Renal cortex interstitium (tissue), 11 donors: ENCODE measurements around the gene TAB2. TPM values are rescaled to one million over a fixed set of nuclear protein-coding genes. Genes with fewer than 3 reads are reported as not detected.
"Not testable (repeated sequence)": the region's sequence is repeated elsewhere in the genome, so short reads cannot be mapped to it uniquely, and the experiment has no call there.

ENCODE experiments used
- DNase-seq, 11 donors: peaks; one replicate each; pipeline ENCODE4 v3.0.0-alpha.2; 2013; ENCODE audit warnings: low read depth in 9 of 11, low spot score in 4 of 11; ENCODE audit errors: extremely low read depth in 1 of 11
- polyA plus RNA-seq, 3 donors: library from polyadenylated mRNA; unstranded; fragments of 120-200 nt; gene quantifications; one replicate each; pipeline ENCODE4 v1.2.1, GENCODE V29; 2013; ENCODE audit not compliant: insufficient read length in 3 of 3

TAB2 gene
- polyA plus RNA-seq, 3 donors, result 82.6 to 111 (median 91.1) TPM

DNA sequence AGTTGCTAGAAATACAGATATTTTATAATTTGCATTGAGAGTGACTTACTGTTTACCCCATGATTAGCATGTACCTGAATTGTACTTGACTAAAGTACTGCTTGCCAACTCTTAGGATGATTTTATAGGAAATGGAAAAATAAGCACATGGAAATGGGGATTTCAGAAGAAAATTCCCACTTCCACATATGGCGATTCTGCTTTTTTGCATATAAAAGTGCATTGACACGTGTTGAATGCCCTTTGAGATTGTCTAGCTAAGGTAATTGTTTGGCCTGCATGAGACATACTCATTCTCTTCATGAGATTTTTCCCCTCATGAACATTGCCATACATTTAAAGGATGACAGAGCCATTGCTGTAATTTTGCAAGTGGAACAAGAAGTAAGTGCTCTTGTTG, 10.1 kb downstream of the TAB2 start:
- DNase-seq, result no peak

DNA sequence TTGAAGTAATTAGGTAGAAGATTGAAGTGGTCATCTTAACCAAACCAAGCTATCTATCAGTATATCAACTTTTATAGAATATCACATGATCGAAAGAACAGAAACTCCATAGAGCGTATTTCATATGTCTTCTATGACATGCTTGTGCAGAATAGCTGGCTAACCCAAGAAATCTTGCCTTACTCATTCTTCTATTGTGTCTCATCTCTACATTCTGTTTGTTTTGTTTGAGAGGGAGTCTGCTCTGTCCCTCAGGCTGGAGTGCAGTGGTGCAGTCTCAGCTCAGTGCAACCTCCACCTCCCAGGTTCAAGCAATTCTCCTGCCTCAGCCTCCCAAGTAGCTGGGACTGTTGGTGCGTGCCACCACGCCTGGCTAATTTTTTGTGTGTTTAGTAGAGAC, 10.6 kb downstream of the TAB2 start:
- no peak for DNase-seq

DNA sequence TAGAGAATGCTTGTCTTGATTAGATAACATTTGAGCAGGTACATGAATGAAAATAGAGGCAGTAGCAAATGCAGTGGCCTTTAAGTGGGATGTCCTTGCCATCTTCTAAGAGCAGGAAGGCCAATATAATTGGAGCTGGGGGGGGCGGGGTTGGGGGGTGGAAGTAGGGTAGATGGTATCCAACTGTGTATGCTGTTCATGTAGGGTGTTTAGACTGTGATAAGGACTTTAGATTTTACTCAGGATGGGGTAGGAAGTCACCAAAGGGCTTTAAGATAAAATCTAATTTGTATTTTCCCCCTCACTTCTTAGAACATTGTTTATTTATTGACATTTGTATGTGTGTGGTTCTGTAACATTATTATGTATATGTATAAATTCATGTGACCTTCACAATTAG, 12.0 kb downstream of the TAB2 start:
- DNase-seq, result no peak

DNA sequence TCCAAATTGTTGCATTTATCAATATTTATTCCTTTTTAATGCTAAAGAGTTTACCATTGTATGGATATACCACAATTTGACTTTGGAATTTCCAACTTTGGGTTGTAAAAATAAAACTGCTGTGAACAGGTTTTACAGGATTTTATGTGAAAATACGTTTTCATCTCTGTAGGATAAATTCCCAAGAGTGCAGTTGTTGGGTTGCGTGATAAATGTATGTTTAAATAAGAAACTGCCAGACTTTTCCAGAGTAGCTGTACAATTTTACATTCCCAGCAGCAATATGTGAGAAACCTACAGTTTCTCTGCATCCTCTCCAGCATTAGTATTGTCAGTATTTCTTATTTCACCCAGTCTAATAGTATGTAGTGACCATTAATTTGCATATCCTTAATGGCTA, 12.6 kb downstream of the TAB2 start:
- no peak for DNase-seq

DNA sequence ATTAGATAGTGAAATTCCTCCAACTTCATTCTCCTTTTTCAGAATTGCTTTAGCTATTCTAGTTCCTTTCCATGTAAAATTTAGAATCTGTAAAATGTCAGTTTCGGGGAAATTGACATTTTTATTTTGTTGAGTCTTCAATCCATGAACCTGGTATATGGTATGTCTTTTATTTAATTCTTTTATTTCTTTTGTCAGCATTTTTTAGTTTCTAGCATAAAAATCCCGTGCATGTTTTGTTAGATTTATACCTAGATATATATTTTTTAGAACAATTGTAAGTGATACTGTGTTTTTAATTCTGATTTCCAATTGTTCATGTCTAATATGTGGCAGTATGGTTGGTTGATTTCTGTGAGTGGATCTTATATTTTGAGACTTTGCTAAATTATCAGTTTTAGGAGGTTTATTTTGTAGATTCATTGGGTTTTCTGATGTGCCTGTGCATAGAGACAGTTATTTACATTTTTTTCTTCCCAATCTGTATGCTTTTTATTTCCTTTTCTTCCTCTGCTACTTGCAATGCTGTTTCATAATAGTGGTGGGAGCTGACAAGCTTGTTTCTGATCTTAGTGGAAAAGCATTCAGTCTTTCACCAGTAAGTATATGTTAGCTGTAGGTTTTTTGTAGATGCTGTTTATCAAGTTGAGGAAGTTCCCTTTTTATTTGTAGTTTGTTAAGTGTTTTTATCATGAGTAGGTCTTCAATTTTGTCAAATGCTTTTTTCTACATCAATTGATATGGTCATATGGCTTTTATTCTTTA, 13.7 kb downstream of the TAB2 start:
- DNase-seq, result no peak

DNA sequence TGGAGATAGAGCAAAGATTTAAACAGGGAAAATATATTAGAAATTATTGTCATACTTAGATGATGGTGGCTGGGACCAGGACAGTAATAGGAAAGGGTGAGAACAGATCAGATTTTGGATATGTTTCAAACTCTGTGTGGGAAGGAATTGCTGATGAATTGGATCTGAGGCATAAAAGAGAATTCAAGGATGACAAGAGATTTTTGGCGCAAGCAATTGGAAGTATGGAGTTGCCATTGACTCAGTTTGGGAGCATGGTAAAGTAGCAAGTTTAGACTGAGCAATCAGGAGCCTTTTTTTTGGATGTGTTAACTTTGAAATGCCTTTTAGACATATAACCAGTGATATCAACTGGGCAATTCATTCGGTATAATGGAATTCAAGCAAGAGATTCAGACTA, 14.4 kb downstream of the TAB2 start:
- no peak for DNase-seq

DNA sequence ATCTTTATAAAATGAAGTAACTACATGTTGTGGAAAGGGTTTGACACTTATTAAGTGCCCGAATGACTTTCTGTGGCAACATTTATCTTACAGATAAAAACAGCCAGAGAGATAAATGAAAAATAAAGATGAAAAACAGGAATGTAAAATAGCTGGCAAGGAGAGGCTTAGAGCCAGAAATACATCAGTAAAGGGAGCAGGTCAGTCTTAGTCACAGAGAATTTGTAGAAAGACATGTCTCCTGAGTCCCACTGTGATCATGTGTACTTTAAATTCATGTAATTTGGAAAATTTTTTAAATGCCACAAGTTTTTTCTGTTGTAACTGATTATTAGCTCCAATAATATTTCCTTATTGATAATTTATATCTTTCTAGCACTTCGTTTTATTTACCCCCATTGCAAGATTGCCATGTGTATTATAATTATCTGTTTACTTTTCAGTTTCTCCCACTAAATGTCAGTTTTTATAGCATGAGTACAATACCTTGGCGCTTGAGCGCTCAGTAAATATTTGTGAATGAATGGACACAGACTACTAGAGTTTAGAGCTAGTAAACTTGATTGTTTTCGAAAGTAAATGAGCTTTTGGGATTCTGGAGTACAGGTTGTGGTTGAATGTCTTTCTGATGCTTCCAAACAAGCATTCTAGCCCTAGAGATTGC, 15.2 kb downstream of the TAB2 start:
- DNase-seq, result no peak

DNA sequence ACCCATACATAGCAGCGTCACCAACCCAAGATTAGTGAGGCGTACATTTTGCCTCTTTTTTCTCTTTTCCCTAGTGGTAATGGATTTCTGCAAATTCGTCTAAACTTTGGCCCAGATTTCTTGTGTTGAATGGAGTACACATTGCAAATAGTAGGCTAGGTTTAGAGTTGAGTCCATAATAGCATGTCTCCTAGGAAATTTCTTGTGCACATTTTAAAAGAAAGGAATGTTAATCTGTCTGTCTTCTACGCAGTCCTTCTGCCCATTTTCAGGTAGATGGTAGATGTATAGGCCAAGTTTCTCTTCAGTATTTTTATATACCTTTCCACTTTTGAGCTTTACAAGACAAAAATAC, 15.7 kb downstream of the TAB2 start:
- no peak for DNase-seq

DNA sequence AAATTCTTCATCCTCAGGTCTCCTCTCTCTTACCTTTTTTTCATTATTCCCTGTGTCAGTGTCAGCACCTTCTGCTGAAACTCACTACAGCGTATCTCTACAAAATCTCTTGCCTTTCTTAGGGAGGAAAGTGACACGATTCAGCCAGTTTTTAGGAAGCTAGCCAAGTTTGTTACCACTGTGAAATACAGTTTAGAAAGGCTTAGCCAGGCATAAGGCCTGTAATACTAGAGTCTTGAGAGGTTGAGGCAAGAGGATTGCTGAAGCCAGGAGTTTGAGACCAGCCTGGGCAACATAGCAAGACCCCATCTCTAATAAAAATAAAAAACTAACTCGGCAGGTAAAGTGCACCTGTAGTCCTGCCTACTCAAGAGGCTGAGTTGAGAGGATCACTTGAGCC, 16.7 kb downstream of the TAB2 start:
- no peak for DNase-seq

DNA sequence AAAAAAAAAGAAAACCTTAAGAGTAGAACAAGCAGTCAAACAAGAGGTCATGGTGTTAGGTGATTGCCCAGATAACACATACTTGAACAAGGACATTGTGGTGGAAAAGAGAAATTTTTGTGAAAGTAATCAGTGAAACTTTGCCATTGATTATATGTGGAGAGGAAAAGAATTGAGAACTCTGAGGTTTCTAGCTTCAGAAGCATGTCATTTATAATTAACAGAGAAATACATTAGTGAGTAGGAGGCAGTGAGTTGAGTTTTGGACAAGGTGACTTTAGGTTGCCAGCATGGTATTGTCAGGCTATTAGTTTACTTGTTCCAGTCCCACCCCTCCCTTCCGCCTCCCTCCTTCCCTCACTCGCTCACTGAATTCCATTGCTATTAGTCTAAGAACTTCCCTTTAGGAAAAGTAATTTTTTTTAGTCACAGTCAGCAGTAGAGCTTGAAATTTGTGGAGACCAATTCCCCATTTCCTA, 17.2 kb downstream of the TAB2 start:
- no peak for DNase-seq

DNA sequence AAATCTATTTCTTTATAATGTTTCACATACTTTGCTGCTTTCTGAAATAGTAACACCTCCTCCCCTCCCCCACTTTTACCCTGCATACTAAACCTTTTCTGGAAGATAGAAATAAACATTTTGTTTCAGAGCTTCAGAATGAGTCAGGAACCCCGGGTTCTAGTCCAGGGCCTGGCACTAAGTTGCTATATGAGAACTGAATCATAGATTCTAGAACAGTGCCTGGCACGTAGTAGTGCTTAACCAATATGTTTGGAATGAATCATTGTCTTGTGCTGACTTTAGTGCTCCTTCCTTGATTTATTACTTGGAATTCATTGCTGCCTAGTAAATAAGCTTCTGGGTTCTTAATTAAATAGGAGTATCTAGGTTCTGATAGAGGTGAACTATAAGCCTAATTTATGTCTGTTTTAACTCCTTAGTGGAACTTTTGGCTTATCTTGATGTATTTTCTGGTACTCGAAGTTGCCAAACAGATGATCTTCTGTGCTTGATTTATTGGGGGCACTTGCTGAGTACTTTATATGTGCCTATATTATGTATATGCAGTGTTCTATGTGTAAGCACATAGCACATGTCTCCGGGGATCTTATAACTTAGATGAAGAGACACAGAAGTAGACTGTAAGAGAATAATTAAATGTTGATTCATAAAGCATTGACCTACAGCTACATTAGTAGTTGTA, 18.6 kb downstream of the TAB2 start:
- no peak for DNase-seq

DNA sequence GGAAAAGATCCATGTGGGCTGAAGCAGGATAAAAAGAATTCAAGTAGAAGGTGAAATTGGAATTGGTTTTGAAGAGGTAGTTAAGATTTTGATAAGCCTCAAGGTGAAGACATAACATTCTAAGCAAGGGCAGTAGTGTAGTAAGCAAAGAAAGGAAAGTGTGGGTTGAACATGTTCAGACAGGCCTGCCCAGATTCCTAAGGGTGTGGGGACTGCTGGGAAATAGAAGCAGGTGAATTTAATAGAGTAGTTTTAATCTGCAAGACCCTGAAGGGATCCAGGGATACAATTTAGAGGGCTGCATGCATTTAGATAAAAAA, 19.1 kb downstream of the TAB2 start:
- no peak for DNase-seq

DNA sequence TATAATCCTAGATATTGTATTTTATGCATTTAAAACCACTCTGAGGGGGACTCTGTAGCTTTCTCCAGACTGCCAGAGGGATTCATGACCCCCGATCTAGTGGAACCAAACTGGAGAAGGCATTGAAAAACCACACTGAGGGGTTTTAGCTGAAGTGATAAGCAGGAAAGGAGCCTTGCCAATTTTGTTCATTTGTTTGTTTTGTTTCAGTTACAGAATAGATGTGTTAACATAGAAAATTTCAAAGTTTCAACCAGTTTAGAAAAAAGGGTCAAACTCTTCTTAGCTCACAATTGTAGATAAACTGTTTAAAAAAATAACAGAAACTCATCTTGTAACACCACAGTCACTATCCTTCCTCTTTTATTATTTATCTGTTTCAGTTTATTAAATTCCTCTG, 19.8 kb downstream of the TAB2 start:
- no peak for DNase-seq

DNA sequence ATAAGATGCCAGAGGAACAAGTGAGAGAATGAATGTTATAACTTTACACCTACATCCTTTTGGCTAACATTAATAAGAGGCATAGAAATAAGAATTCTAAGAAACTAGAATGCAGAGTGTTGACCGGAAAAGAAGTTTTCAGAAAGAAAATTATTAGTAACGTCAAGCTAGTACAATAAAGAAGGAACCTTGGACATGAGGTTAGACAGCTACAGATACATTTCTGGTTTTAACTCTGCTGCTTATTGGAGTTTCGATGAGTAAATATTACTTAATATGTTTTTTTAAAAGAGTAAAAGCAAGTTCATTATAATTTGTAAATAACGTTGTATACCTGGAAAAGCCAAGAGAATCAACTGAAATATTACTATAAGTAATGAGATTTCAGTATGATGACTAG, 22.7 kb downstream of the TAB2 start:
- DNase-seq, result no peak

DNA sequence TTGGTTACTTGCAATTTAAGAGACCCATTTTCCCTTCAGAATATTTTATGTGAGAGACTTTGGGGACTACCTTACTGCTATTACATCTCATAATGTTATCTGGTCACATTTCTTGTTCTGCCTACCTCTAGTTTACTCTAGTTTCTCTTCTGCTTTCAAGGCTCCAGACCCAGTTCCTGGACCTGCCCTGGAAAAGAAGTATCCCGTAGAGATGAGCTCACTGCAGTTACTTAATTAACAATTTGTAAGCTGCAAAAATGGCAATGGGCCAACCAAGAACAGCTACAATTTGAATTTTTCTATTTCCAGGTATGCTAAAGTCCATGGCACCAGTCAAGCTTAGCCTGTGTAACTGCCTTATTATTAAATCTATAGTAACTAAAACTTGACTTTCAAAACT, 25.0 kb downstream of the TAB2 start:
- no peak for DNase-seq

DNA sequence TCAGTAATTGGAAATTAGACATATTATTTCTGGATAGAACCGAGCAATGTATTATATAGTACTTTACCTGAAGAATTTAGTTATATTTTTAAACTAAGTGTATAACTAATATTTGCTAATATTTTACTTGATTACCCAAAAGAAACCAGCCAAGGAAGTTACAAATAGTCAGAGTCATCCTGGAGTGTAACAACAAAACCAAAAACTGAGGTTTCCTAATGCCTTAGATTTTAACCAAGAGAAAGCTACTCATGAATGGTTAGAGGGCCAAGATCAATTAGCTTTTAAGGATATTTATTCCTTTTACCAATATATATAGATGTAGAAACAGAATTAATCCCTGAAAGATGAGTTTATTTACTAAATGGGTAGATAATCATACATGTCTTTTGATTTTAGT, 26.0 kb downstream of the TAB2 start:
- DNase-seq, result no peak

DNA sequence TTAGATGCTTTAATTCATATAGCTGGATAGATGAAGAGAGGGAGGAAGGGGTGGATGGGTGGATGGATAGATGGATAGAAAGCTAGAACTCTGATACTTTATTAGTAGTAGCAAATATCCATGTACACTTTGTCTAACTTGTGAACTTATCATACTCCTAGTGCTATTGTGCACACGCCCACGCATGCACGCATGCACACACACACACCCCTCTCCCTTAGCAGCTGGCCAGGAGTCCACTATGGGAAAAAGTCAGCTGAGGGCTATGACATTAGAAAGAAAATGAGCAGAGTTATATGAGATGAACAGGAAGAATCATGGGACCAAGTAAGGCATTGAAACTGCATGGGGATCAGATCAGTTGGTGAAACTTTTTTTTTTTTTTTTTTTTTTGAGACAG, 28.6 kb downstream of the TAB2 start:
- no peak for DNase-seq

DNA sequence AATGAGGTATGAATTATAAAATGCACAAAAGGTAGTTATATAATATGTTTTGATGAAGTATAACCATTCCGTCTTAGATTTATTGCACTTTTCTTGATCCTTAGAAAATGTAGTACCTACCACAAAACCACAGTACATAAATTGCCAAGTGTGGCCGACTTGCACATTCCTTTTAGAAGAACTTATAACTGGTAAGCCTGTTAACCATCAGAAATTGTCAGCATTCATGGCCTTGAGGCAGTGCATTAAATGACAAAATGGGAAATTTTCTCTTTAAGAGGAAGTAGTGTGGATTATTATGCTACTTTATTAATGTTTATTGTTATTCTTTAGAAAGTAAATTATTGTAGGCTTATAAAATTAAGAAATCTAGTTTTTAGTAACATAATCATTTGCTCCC, 29.6 kb downstream of the TAB2 start:
- no peak for DNase-seq

DNA sequence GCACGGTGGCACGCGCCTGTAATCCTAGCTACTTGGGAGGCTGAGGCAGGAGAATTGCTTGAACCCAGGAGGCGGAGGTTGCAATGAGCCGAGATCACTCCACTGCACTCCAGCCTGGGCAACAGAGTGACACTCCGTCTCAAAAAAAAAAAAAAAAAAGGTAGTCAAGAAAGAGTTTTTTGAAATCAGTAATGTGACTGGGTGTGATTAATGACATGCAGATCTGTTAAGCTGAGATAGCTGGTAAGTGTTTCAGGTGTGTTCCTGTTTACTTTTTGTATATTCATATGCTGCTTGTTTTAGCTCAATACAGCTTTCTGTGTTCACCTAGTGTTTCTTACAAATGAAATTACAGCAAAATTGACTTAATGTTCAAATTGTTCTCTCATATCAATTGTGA, 31.8 kb downstream of the TAB2 start:
- DNase-seq, result not testable (repeated sequence)

DNA sequence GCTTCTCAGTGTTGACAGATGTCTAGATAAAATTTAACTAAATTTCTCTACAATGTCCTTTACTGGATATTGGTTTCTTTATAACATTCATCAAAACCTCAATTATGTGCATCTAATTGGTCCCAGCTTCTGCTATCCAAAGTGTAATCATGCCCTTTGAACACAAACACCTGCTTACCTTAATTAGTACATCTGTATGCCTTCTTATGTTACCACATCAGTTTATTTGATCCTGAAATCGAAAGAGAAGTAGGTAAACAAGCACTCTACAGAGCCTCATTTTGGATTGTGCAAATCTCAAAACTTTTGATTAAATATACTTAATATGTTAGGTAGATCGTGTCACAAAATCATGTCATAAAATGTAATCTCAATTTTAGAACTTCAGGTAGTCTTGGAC, 36.5 kb downstream of the TAB2 start:
- DNase-seq, result no peak
